Measurements from ENCODE around the gene MROH8.
"Not testable (repeated sequence)": the region's sequence is repeated elsewhere in the genome, so short reads cannot be mapped to it uniquely, and the experiment has no call there.

Gene MROH8

DNA sequence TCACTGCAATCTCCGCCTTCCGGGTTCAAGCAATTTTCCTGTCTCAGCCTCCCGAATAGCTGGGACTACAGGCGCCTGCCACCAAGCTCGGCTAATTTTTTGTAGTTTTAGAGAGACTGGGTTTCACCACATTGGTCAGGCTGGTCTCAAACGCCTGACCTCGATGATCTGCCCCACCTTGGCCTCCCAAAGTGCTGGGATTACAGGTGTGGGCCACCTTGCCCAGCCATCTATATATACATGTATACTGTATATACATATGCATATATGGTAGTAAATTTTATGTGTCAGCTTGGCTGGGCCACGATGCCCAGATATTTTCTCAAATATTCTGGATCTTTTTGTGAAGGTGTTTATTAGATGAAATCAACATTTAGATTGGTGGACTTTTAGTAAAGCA, 102.3 kb downstream of the MROH8 start:
- no peak for FAIRE-seq

GRCh38 chr20:37075932-37076685, 103.2 kb downstream of the MROH8 start:
- no peak for FAIRE-seq

- no peak for FAIRE-seq
Measured at GRCh38 chr20:37072293-37073196, 106.8 kb downstream of the MROH8 start.

GRCh38 chr20:37071481-37071911, 107.9 kb downstream of the MROH8 start:
- FAIRE-seq: no peak

GRCh38 chr20:37069563-37069962, 109.8 kb downstream of the MROH8 start:
- FAIRE-seq: not testable (repeated sequence)

DNA sequence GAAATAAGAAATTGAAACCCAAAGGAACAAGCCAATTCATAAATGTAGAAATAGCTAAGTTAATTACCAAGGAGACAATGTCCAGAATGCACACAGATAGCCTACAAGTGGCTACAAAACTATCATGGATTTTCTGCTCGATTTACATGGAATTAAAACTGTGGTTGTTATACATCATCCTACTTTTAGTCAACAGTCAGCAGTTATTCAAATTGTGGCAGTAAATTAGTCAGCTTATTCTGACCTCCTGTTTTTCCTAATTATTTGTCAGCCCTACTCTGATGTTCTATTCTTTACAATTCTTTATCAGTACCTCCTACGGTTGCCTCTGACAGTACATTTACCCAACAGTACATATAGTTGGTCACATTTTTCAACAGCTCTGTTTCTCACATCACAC, 113.2 kb downstream of the MROH8 start:
- FAIRE-seq: no peak

DNA sequence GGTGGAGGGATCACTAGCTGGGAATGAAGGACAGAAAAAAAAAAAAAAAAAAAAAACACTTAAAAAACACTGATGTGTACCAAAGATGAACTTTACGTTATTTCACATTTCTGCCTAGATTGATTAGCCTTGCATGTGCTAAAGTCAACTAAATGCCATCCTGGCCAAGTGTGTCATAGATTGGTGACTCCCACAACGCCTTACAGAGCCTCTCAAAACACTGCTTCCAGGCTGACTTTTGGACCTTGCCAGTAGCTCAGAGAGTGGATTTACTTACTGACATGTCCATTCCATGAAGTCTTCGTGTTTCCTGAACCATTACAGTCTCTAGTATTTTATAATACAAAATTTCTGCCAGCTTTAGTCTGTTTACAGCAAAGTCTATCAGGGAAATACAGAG, 124.1 kb downstream of the MROH8 start:
- no peak for FAIRE-seq

GRCh38 chr20:37053230-37053950, 126.0 kb downstream of the MROH8 start:
- no peak for FAIRE-seq
